Measurements from ENCODE around the gene CERS1. TPM values are rescaled to one million over a fixed set of nuclear protein-coding genes. Genes with fewer than 3 reads are reported as not detected.
A peak's percentile ranks its signal among the peaks of the same experiment; 100 is the strongest.

Gene CERS1
- total and polyA plus RNA-seq, 10 of the 15 experiments (the other 5 are each of a cell fraction or from before 2014, with no cell fraction given) = 0.19 TPM; not detected in 9

- no peak for TF ChIP-seq CUX1 (IDR thresholded peaks at IDR 0.05; ENCODE audit: insufficient replicate concordance, low read depth, low read length)
- TF ChIP-seq, protein P1, sequence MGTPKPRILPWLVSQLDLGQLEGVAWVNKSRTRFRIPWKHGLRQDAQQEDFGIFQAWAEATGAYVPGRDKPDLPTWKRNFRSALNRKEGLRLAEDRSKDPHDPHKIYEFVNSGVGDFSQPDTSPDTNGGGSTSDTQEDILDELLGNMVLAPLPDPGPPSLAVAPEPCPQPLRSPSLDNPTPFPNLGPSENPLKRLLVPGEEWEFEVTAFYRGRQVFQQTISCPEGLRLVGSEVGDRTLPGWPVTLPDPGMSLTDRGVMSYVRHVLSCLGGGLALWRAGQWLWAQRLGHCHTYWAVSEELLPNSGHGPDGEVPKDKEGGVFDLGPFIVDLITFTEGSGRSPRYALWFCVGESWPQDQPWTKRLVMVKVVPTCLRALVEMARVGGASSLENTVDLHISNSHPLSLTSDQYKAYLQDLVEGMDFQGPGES (IDR thresholded peaks at IDR 0.05) = no peak
- no peak for TF ChIP-seq NFXL1 (IDR thresholded peaks at IDR 0.05; ENCODE audit: borderline replicate concordance)
These were observed 9.1 kb upstream of the CERS1 start (continued) for GRCh38 chr19:18905058-18905456.

DNA sequence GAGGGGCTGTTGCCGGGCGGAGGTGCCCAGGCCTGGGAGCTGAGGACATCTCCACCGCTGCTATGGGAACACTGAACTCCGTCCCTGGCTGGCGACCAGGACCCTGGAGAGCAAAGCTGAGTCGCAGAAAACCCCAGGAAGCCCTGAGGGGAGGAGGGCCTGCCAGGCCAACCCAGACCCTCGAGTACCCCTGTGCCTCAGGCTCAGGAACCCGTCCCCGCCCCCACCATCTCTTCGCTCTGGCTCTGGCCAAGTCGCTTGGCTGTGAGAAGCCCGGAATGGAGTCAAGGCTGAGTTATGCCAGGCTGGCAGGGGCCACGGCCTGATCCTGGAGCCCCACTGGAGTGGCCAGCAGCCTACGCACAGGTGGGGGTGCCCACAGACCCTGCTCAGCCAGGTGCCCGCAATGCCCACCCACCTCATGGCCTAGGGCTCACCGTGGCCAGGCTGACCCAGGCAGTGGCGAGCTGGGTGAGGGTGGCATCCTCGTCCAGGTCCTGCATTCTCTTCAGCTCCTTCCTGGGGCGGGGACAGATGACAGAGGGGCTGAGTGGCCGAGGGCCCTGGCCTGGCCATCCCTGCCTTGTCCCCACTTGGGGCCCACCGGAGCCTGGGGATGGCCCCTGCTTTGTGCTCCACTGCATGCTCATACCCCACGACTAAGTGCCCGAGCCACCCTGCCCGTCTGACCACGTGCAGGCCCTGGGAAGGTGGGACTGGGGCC lies 8.5 kb upstream of the CERS1 start:
- intact Hi-C loops (cut with micrococcal nuclease; ENCODE audit: unreplicated experiment) = no loop called here
- H3K4me2 ChIP-seq (ENCODE audit: control insufficient read depth, insufficient read depth) = no peak overlapping the region
- no peak overlapping the region for H3K9ac ChIP-seq (ENCODE audit: control insufficient read depth, insufficient read depth, low read length)
- no peak overlapping the region for H2AFZ ChIP-seq (ENCODE audit: control insufficient read depth, low read depth, low read length)
- no peak for FAIRE-seq
- H3K4me1 ChIP-seq (ENCODE audit: control insufficient read depth, insufficient read depth, low read length) = no peaks in the 10 kb centered on the region
- no TSS peak for BruUV-seq (replicated peaks)
- ChIA-PET SMC1A (ENCODE audit: uncharacterized antibody, unreplicated experiment) (no interaction called here), RAD21 (ENCODE audit: unreplicated experiment) (no interaction called here), POLR2A (no interaction called here), CTCF (no interaction called here)
- 92% methylated on average over 24 of the region's 25 CpGs for WGBS (ENCODE audit: insufficient coverage, insufficient replicate concordance, low lambda C conversion rate, missing lambda C conversion rate)
- no peaks in the 10 kb centered on the region for H3K9me3 ChIP-seq (replicated peaks; ENCODE audit: control insufficient read depth, insufficient read depth, low read length)
- H3K36me3 ChIP-seq (ENCODE audit: control insufficient read depth in 2 of 2, insufficient read depth in 2 of 2, low read length in 1 of 2) = peaks cover 2 to 8% of the 10 kb centered on the region in 2 experiments; a peak in 3 of 4 replicates
- ATAC-seq = no peak
- in situ Hi-C loops (cut with MboI) = no loop called here
- H4K20me1 ChIP-seq (ENCODE audit: control insufficient read depth, insufficient read depth) = no peaks in the 10 kb centered on the region
- no peaks in the 10 kb centered on the region for H3K27me3 ChIP-seq (replicated peaks in 1 of 2; ENCODE audit: control insufficient read depth in 2 of 2, insufficient read depth in 2 of 2, low read length in 1 of 2)
- TF ChIP-seq POLR2A (IDR thresholded peaks at IDR 0.05; ENCODE audit: low read depth, low read length) (0 out of 2 replicates have a peak, but pooled peaks have one; percentile 28), ELK1 (IDR thresholded peaks at IDR 0.05; ENCODE audit: low read depth, low read length) (no peak)
- no peak for DNase-seq (ENCODE audit: low read depth, low spot score)
- H3K27ac ChIP-seq (ENCODE audit: control insufficient read depth, insufficient read depth) = no peak overlapping the region
- H3K4me3 ChIP-seq = no peak overlapping the region
- H3K79me2 ChIP-seq (ENCODE audit: control insufficient read depth, insufficient read depth, low read length) = no peaks in the 10 kb centered on the region
